HL-60 (cell line): ENCODE measurements around the gene ST6GALNAC4.

Experiments used
- DNase-seq, 2 experiments: peaks; one replicate each; pipeline ENCODE4 v3.0.0-alpha.2; 2010 to 2020; ENCODE audit warnings: low read depth in 1 of 2, low spot score in 1 of 2
- H3K27ac ChIP-seq: fragments of 250-450 bp; sonication (Bioruptor Pico); replicated peaks from 2 replicates; pipeline ENCODE4 v1.5.1; 2020; ENCODE audit warnings: mild to moderate bottlenecking, moderate library complexity
- H3K27me3 ChIP-seq: fragments of 250-450 bp; sonication (Bioruptor Pico); 2 replicates; pipeline ENCODE4 v1.5.1; 2021; ENCODE audit warnings: mild to moderate bottlenecking, moderate library complexity; ENCODE audit not compliant: insufficient read depth, poor library complexity, severe bottlenecking
- H3K4me3 ChIP-seq: replicated peaks from 2 replicates; pipeline ENCODE4 v1.5.1; 2011; ENCODE audit warnings: mild to moderate bottlenecking, control low read depth, low read length; ENCODE audit not compliant: insufficient read depth
- CTCF ChIP-seq: IDR thresholded peaks from one replicate; pipeline ENCODE4 v1.5.1; 2011; ENCODE audit warnings: low read length, control low read depth, inconsistent platforms; ENCODE audit not compliant: insufficient read depth
- GABPA ChIP-seq: IDR thresholded peaks from 2 replicates; pipeline ENCODE4 v1.6.1; 2012; ENCODE audit warnings: low read depth
- POLR2AphosphoS5 ChIP-seq: IDR thresholded peaks from 2 replicates; pipeline ENCODE4 v1.6.1; 2012; ENCODE audit warnings: low read depth
- REST ChIP-seq: IDR thresholded peaks from 2 replicates; pipeline ENCODE4 v1.6.1; 2012; ENCODE audit warnings: low read depth; ENCODE audit not compliant: insufficient replicate concordance
- SPI1 ChIP-seq: IDR thresholded peaks from 2 replicates; pipeline ENCODE4 v1.6.1; 2012; ENCODE audit warnings: low read depth, mild to moderate bottlenecking, borderline replicate concordance

Gene ST6GALNAC4

GRCh38 chr9:127929625-127929979 lies 12.8 kb upstream of the ST6GALNAC4 start:
- DNase-seq, result no peak
- H3K27me3 ChIP-seq, result peaks cover 33% of the 10 kb centered on the region
- H3K27ac ChIP-seq, result no peak overlapping the region
- no peak for TF ChIP-seq SPI1
- TF ChIP-seq GABPA, result no peak
- H3K4me3 ChIP-seq, result no peak overlapping the region

- no peak overlapping the region for H3K4me3 ChIP-seq
- H3K27ac ChIP-seq, result no peak overlapping the region
Observed at GRCh38 chr9:127928676-127929624, 12.1 kb upstream of the ST6GALNAC4 start.

GRCh38 chr9:127927988-127928675 lies 11.3 kb upstream of the ST6GALNAC4 start:
- Histone ChIP-seq H3K27me3 (peaks cover 33% of the 10 kb centered on the region), H3K27ac (no peak overlapping the region), H3K4me3 (no peak overlapping the region)
- DNase-seq, result no peak
- TF ChIP-seq SPI1, result no peak
- no peak for TF ChIP-seq POLR2AphosphoS5
- TF ChIP-seq REST, result no peak
- TF ChIP-seq CTCF, result no peak
- TF ChIP-seq GABPA, result no peak

More at GRCh38 chr9:127928676-127929624, 12.1 kb upstream of the ST6GALNAC4 start:
- TF ChIP-seq REST, result no peak
- no peak for TF ChIP-seq CTCF
- TF ChIP-seq POLR2AphosphoS5, result no peak
- no peak for TF ChIP-seq GABPA
- no peak for TF ChIP-seq SPI1
- H3K27me3 ChIP-seq, result peaks cover 33% of the 10 kb centered on the region
- no peak for DNase-seq

- H3K27ac ChIP-seq, result no peak overlapping the region
- H3K27me3 ChIP-seq, result peaks cover 35% of the 10 kb centered on the region
- no peak for DNase-seq
Observed at GRCh38 chr9:127927201-127927987, 10.6 kb upstream of the ST6GALNAC4 start.

More at GRCh38 chr9:127927201-127927987, 10.6 kb upstream of the ST6GALNAC4 start:
- no peak overlapping the region for H3K4me3 ChIP-seq
- TF ChIP-seq REST (no peak), GABPA (no peak), SPI1 (no peak), CTCF (no peak), POLR2AphosphoS5 (no peak)
